Parathyroid adenoma (tissue), 2 donors: Measurements from ENCODE around the gene ASTL.

Source experiments
- H2AFZ ChIP-seq: fragments of 300-600 bp; sonication (generic); one replicate; pipeline ENCODE4 v1.7.0; 2017; ENCODE audit warnings: antibody characterized with exemption, mild to moderate bottlenecking
- H3K27ac ChIP-seq: fragments of 300-600 bp; sonication (generic); one replicate; pipeline ENCODE4 v1.7.0; 2017
- H3K27me3 ChIP-seq: fragments of 300-600 bp; sonication (generic); one replicate; pipeline ENCODE4 v1.7.0; 2017; ENCODE audit warnings: low read length; ENCODE audit not compliant: control insufficient read depth, insufficient read depth
- H3K36me3 ChIP-seq: fragments of 300-600 bp; sonication (generic); one replicate; pipeline ENCODE4 v1.7.0; 2017; ENCODE audit warnings: low read length; ENCODE audit not compliant: control insufficient read depth, insufficient read depth
- H3K4me1 ChIP-seq: fragments of 300-600 bp; sonication (generic); one replicate; pipeline ENCODE4 v1.7.0; 2017; ENCODE audit warnings: control low read depth
- H3K4me2 ChIP-seq: fragments of 300-600 bp; sonication (generic); one replicate; pipeline ENCODE4 v1.7.0; 2017; ENCODE audit warnings: low read length
- H3K4me3 ChIP-seq: fragments of 300-600 bp; sonication (generic); one replicate; pipeline ENCODE4 v1.7.0; 2017; ENCODE audit warnings: low read depth, low read length
- H3K79me2 ChIP-seq: fragments of 300-600 bp; sonication (generic); one replicate; pipeline ENCODE4 v1.7.0; 2017; ENCODE audit warnings: control low read depth
- H3K9ac ChIP-seq: fragments of 300-600 bp; sonication (generic); one replicate; pipeline ENCODE4 v1.7.0; 2017; ENCODE audit warnings: mild to moderate bottlenecking
- H3K9me3 ChIP-seq: fragments of 300-600 bp; sonication (generic); one replicate; pipeline ENCODE4 v1.7.0; 2017; ENCODE audit warnings: low read length; ENCODE audit not compliant: control insufficient read depth
- TF ChIP-seq, protein P1 (sequence below): fragments of 300-600 bp; sonication (generic); IDR thresholded peaks from one replicate; pipeline ENCODE4 v1.7.0; 2017; ENCODE audit warnings: antibody characterized with exemption, mild to moderate bottlenecking
- donor health status: primary hyperparathyroidism.

The ASTL gene

GRCh38 chr2:96135621-96136020, 2.7 kb downstream of the ASTL start:
- no peaks in the 10 kb centered on the region for H3K9me3 ChIP-seq
- H3K79me2 ChIP-seq: no peaks in the 10 kb centered on the region
- no peak overlapping the region for H2AFZ ChIP-seq
- no peak overlapping the region for H3K4me3 ChIP-seq
- H3K36me3 ChIP-seq: no peaks in the 10 kb centered on the region
- no peaks in the 10 kb centered on the region for H3K27me3 ChIP-seq
- H3K9ac ChIP-seq: no peak overlapping the region
- no peaks in the 10 kb centered on the region for H3K4me1 ChIP-seq
- H3K4me2 ChIP-seq: no peak overlapping the region
- TF ChIP-seq, protein P1, sequence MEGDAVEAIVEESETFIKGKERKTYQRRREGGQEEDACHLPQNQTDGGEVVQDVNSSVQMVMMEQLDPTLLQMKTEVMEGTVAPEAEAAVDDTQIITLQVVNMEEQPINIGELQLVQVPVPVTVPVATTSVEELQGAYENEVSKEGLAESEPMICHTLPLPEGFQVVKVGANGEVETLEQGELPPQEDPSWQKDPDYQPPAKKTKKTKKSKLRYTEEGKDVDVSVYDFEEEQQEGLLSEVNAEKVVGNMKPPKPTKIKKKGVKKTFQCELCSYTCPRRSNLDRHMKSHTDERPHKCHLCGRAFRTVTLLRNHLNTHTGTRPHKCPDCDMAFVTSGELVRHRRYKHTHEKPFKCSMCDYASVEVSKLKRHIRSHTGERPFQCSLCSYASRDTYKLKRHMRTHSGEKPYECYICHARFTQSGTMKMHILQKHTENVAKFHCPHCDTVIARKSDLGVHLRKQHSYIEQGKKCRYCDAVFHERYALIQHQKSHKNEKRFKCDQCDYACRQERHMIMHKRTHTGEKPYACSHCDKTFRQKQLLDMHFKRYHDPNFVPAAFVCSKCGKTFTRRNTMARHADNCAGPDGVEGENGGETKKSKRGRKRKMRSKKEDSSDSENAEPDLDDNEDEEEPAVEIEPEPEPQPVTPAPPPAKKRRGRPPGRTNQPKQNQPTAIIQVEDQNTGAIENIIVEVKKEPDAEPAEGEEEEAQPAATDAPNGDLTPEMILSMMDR: no peak
- H3K27ac ChIP-seq: no peak overlapping the region

DNA sequence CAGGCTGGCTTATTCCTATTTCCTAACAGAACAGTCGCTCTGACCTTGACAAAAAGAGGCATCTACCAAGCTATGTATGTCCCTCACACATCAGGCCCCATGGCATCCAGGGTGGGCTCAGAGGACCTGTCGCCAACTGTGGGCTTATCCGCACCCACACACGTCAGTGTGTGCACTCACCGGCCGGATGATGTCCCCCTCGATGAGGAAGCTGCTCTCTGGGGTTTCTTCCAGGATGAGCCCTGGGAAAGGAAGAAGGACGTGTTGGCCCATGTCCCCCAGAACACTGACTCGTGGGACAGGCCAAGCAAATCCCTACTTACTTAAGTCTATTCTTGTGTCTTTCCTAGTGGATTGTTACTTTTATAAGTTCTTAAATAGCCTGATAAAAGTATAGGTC, 3.1 kb downstream of the ASTL start:
- Histone ChIP-seq H3K4me2 (no peak overlapping the region), H3K27ac (no peak overlapping the region), H3K4me1 (no peaks in the 10 kb centered on the region), H3K27me3 (no peaks in the 10 kb centered on the region), H2AFZ (no peak overlapping the region), H3K9me3 (no peaks in the 10 kb centered on the region), H3K36me3 (no peaks in the 10 kb centered on the region), H3K79me2 (no peaks in the 10 kb centered on the region), H3K9ac (no peak overlapping the region), H3K4me3 (no peak overlapping the region)
- TF ChIP-seq, protein P1: no peak

DNA sequence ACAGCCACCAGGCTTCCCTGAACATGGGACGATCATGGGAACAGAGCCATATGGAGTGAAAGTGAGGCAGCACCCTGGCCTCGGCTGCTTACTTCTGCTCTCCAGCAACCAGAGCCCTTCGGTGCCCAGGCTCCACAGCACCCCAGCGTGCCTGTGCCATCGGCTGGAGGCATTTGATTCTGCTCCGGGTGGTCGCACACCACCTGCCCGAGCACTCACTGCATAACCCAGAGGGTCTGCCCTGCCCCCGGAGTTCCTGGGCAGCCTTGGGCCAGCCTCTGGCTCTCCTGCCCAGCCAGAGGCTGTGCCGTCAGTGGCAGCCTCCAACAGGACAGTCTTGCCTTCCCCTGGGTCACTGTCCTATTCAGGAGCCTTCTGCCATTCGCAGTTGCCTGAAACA, 3.9 kb downstream of the ASTL start:
- no peaks in the 10 kb centered on the region for H3K9me3 ChIP-seq
- no peak overlapping the region for H3K9ac ChIP-seq
- H3K27ac ChIP-seq: no peak overlapping the region
- H2AFZ ChIP-seq: no peak overlapping the region
- H3K36me3 ChIP-seq: no peaks in the 10 kb centered on the region
- H3K4me1 ChIP-seq: no peaks in the 10 kb centered on the region
- H3K79me2 ChIP-seq: no peaks in the 10 kb centered on the region
- H3K27me3 ChIP-seq: no peaks in the 10 kb centered on the region
- H3K4me2 ChIP-seq: no peak overlapping the region
- TF ChIP-seq, protein P1: no peak
- no peak overlapping the region for H3K4me3 ChIP-seq

DNA sequence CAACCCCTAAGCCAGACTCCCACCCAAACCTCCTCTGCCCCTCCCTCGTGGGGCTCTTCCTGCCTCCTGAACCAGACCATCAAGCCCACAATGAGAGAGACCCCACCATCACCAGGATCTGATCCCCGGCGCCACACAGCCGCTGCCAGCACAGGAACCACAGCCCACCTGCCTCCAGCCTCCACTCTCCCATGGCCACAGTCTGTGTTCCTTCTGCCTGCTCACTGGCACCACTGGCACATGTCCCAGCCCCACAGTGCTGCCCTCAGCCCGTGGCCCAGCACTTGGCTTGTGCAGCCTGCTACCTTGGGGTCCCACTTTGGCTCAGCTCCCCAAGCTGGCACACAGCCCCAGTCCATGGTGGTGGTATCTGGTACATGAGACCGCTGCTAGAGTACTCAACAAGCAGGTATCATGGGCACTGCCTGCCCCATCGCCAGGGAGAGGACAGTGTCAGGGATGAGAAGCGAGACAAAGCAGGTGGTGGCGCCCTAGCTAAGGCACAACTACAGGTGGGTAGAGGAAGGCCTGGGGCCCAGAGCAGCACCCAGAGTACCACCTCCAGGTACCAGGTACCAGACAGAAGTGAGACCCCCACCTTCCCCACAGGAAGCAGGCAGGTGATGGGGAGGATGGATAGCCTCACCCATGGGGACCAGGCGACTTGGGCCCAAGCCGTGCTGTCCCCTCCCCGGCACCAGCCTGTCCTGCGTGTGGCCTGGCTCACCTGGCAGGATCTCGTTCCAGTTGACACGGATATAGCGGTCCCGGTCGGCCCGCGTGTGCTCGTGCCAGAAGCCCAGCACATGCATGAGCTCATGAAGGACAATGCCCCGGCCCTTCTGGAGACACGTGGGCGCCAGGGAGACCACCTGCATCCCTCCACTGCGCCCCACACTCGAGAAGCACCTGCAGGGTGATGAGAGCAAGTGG, 6.2 kb downstream of the ASTL start:
- Histone ChIP-seq H2AFZ (no peak overlapping the region), H3K4me1 (no peaks in the 10 kb centered on the region), H3K9me3 (no peaks in the 10 kb centered on the region), H3K4me3 (no peak overlapping the region), H3K79me2 (no peaks in the 10 kb centered on the region), H3K36me3 (no peaks in the 10 kb centered on the region), H3K27ac (no peak overlapping the region), H3K4me2 (no peak overlapping the region), H3K27me3 (no peaks in the 10 kb centered on the region), H3K9ac (no peak overlapping the region)
- TF ChIP-seq, protein P1: no peak
